Loucy (cell line): ENCODE data around the gene HOXD13.

ENCODE experiments used
- H2AFZ ChIP-seq: fragments of 200-600 bp; sonication (generic); 2 replicates; pipeline ENCODE4 v1.6.0; 2016; ENCODE audit warnings: antibody characterized with exemption, mild to moderate bottlenecking, low read length, moderate library complexity
- H3F3A ChIP-seq: fragments of 200-600 bp; 2 replicates; pipeline ENCODE4 v1.6.0; 2016; ENCODE audit warnings: antibody characterized with exemption, low read depth, mild to moderate bottlenecking
- H3K27me3 ChIP-seq: fragments of 200-600 bp; sonication (generic); 2 replicates; pipeline ENCODE4 v1.6.1; 2014; ENCODE audit warnings: low read length, mild to moderate bottlenecking; ENCODE audit not compliant: insufficient read depth, poor library complexity, severe bottlenecking
- H3K36me3 ChIP-seq: fragments of 200-600 bp; sonication (generic); 2 replicates; pipeline ENCODE4 v1.6.1; 2016; ENCODE audit warnings: low read length; ENCODE audit not compliant: insufficient read depth
- H3K4me1 ChIP-seq: fragments of 200-600 bp; sonication (generic); 2 replicates; pipeline ENCODE4 v1.5.1; 2014; ENCODE audit warnings: low read length, mild to moderate bottlenecking; ENCODE audit not compliant: insufficient read depth, poor library complexity, severe bottlenecking
- H3K4me2 ChIP-seq: fragments of 200-600 bp; sonication (generic); 2 replicates; pipeline ENCODE4 v1.6.0; 2014; ENCODE audit warnings: antibody characterized with exemption, low read length, low read depth, mild to moderate bottlenecking; ENCODE audit not compliant: poor library complexity, severe bottlenecking
- H3K4me3 ChIP-seq: fragments of 200-600 bp; sonication (generic); 2 replicates; pipeline ENCODE4 v1.5.1; 2014; ENCODE audit warnings: low read length, mild to moderate bottlenecking, mixed read lengths; ENCODE audit not compliant: poor library complexity, severe bottlenecking
- H3K79me2 ChIP-seq: fragments of 200-600 bp; sonication (generic); 2 replicates; pipeline ENCODE4 v1.6.1; 2014; ENCODE audit warnings: low read length; ENCODE audit not compliant: insufficient read depth
- H3K9ac ChIP-seq: fragments of 200-600 bp; sonication (generic); 2 replicates; pipeline ENCODE4 v1.6.0; 2014; ENCODE audit warnings: mild to moderate bottlenecking, low read depth, low read length, moderate library complexity; ENCODE audit not compliant: poor library complexity, severe bottlenecking
- H3K9me2 ChIP-seq: fragments of 200-600 bp; sonication (generic); replicated peaks from 2 replicates; pipeline ENCODE4 v1.6.1; 2016; ENCODE audit warnings: low read depth, low read length, mixed read lengths
- H3K9me3 ChIP-seq: fragments of 200-600 bp; sonication (generic); 2 replicates; pipeline ENCODE4 v1.6.1; 2014; ENCODE audit warnings: mild to moderate bottlenecking, antibody characterized with exemption, low read length, low read depth; ENCODE audit not compliant: insufficient read depth
- H4K20me1 ChIP-seq: fragments of 200-600 bp; sonication (generic); 2 replicates; pipeline ENCODE4 v1.6.0; 2014; ENCODE audit warnings: antibody characterized with exemption, low read length, mild to moderate bottlenecking; ENCODE audit not compliant: insufficient read depth, poor library complexity, severe bottlenecking
- CTCF ChIP-seq: fragments of 200-600 bp; sonication (generic); conservative IDR thresholded peaks from 2 replicates; pipeline ENCODE4 v1.5.1; 2014; ENCODE audit warnings: mild to moderate bottlenecking, antibody characterized with exemption, low read length
- EZH2phosphoT487 ChIP-seq: fragments of 200-600 bp; IDR thresholded peaks from 2 replicates; pipeline ENCODE4 v1.6.1; 2018; ENCODE audit warnings: antibody characterized with exemption, mild to moderate bottlenecking, moderate library complexity, borderline replicate concordance

Gene HOXD13

GRCh38 chr2:176081837-176082524 lies 10.5 kb upstream of the HOXD13 start:
- Histone ChIP-seq H3K4me2 (no peak overlapping the region), H3K36me3 (no peaks in the 10 kb centered on the region), H2AFZ (no peak overlapping the region), H4K20me1 (no peaks in the 10 kb centered on the region), H3K9me3 (no peaks in the 10 kb centered on the region), H3K9ac (no peak overlapping the region), H3K27me3 (no peaks in the 10 kb centered on the region), H3K79me2 (no peaks in the 10 kb centered on the region), H3K4me1 (no peaks in the 10 kb centered on the region), H3K4me3 (no peak overlapping the region), H3F3A (no peaks in the 10 kb centered on the region), H3K9me2 (no peaks in the 10 kb centered on the region)
- TF ChIP-seq EZH2phosphoT487 (no peak), CTCF (no peak)

GRCh38 chr2:176082525-176082823 lies 10.0 kb upstream of the HOXD13 start:
- Histone ChIP-seq H3K79me2 (no peaks in the 10 kb centered on the region), H3K9me2 (no peaks in the 10 kb centered on the region), H3K4me2 (no peak overlapping the region), H3K36me3 (no peaks in the 10 kb centered on the region), H4K20me1 (no peaks in the 10 kb centered on the region), H3K9ac (no peak overlapping the region), H2AFZ (no peak overlapping the region), H3K27me3 (no peaks in the 10 kb centered on the region), H3F3A (no peaks in the 10 kb centered on the region), H3K9me3 (no peaks in the 10 kb centered on the region), H3K4me1 (no peaks in the 10 kb centered on the region), H3K4me3 (no peak overlapping the region)
- TF ChIP-seq CTCF, result no peak
- no peak for TF ChIP-seq EZH2phosphoT487

- Histone ChIP-seq H3K4me1 (no peaks in the 10 kb centered on the region), H3K4me2 (no peak overlapping the region), H3K9me2 (no peaks in the 10 kb centered on the region), H3K36me3 (no peaks in the 10 kb centered on the region), H3K27me3 (no peaks in the 10 kb centered on the region), H3K9me3 (no peaks in the 10 kb centered on the region), H3K9ac (no peak overlapping the region), H3F3A (no peaks in the 10 kb centered on the region), H4K20me1 (no peaks in the 10 kb centered on the region), H3K79me2 (no peaks in the 10 kb centered on the region), H3K4me3 (no peak overlapping the region), H2AFZ (no peak overlapping the region)
- TF ChIP-seq EZH2phosphoT487 (no peak), CTCF (no peak)
Observed at GRCh38 chr2:176082824-176083751, 9.4 kb upstream of the HOXD13 start.
